HepG2 (cell line): ENCODE measurements around the gene CRYZ. TPM values are rescaled to one million over a fixed set of nuclear protein-coding genes. Genes with fewer than 3 reads are reported as not detected.
A peak's percentile ranks its signal among the peaks of the same experiment; 100 is the strongest.

ENCODE experiments used
- ATAC-seq: fragments of 200-7000 bp; cut with Tn5 transposase; 3 replicates; pipeline ENCODE4 v1.9.1; 2020; ENCODE audit warnings: mild to moderate bottlenecking, moderate library complexity
- BruUV-seq: library from RNA; stranded (reverse); fragments of 400-500 nt; replicated peaks from 2 replicates; lab custom pipeline; 2021; lab: Mats Ljungman, UMichigan
- CTCF ChIA-PET: fragments of 300-600 bp; formaldehyde crosslinking; extraction: SDS; loops from one replicate; lab custom pipeline; 2021; ENCODE audit warnings: low total read pairs, inconsistent platforms, low intra/inter-chr PET ratio; lab: Yijun Ruan, JAX
- POLR2A ChIA-PET: fragments of 350-600 bp; sonication (Branson Sonifier 250); formaldehyde crosslinking; loops from one replicate; lab custom pipeline; 2020; ENCODE audit warnings: antibody characterized with exemption, inconsistent platforms; lab: Yijun Ruan, JAX
- DNase-seq: peaks from one replicate; pipeline ENCODE4 v3.0.0-alpha.2; 2015; ENCODE audit warnings: low spot score
- FAIRE-seq: peaks from 3 replicates; lab custom pipeline; 2011; peaks lifted over from hg19 to GRCh38; lab: Jason Lieb, UNC
- H2AFZ ChIP-seq: one replicate; pipeline ENCODE4 v1.6.1; 2011; ENCODE audit warnings: low read length, inconsistent platforms
- H3K27ac ChIP-seq: fragments of 300-600 bp; 3 replicates; pipeline ENCODE4 v1.8.0; 2011; ENCODE audit warnings: mixed run types, mild to moderate bottlenecking, mixed read lengths, low read length, inconsistent platforms; ENCODE audit not compliant: insufficient read depth; ENCODE audit errors: extremely low read length
- H3K27me3 ChIP-seq, 2 experiments: fragments of 200-600 bp in 1 of 2; 2 replicates in 1 of 2; 3 replicates in 1 of 2; pipeline versions ENCODE4 v1.6.0 to v1.8.0; 2011; ENCODE audit warnings: low read length in 2 of 2, mild to moderate bottlenecking in 2 of 2, moderate library complexity in 2 of 2, inconsistent platforms in 1 of 2; ENCODE audit not compliant: insufficient read depth in 2 of 2, control insufficient read depth in 1 of 2
- H3K36me3 ChIP-seq, 2 experiments: fragments of 200-600 bp in 1 of 2; replicated peaks in 1 of 2; 2 replicates in 1 of 2; 3 replicates in 1 of 2; pipeline versions ENCODE4 v1.5.1 to v1.8.0; 2011; ENCODE audit warnings: low read length in 2 of 2, inconsistent platforms in 1 of 2; ENCODE audit not compliant: insufficient read depth in 2 of 2, control insufficient read depth in 1 of 2
- H3K4me1 ChIP-seq: 2 replicates; pipeline ENCODE4 v1.5.1; 2012; ENCODE audit warnings: low read length, inconsistent platforms; ENCODE audit not compliant: insufficient read depth
- H3K4me2 ChIP-seq: 2 replicates; pipeline ENCODE4 v1.6.0; 2011; ENCODE audit warnings: low read depth, low read length, inconsistent platforms
- H3K4me3 ChIP-seq, 3 experiments: fragments of 200-600 bp in 1 of 3; sonication (generic), shearing (Covaris generic) in 1 of 3; replicated peaks in 1 of 3; 2 replicates each; pipeline ENCODE4 v1.5.1; 2011 to 2016; ENCODE audit warnings: low read length in 3 of 3, inconsistent platforms in 2 of 3, low read depth in 2 of 3, mild to moderate bottlenecking in 2 of 3, control low read depth in 1 of 3, mixed read lengths in 1 of 3; ENCODE audit not compliant: insufficient read depth in 1 of 3
- H3K79me2 ChIP-seq: one replicate; pipeline ENCODE4 v1.6.1; 2011; ENCODE audit warnings: low read length, inconsistent platforms; ENCODE audit not compliant: insufficient read depth
- H3K9ac ChIP-seq: 2 replicates; pipeline ENCODE4 v1.6.0; 2011; ENCODE audit warnings: mild to moderate bottlenecking, low read depth, low read length, inconsistent platforms; ENCODE audit not compliant: insufficient read depth
- H3K9me3 ChIP-seq: 2 replicates; pipeline ENCODE4 v1.5.1; 2012; ENCODE audit warnings: mild to moderate bottlenecking, low read length
- H4K20me1 ChIP-seq: 2 replicates; pipeline ENCODE4 v1.6.0; 2011; ENCODE audit warnings: inconsistent platforms, mild to moderate bottlenecking, low read length, moderate library complexity; ENCODE audit not compliant: insufficient read depth
- FOXP1 ChIP-seq, 2 experiments: fragments of 450-650 bp in 1 of 2; IDR thresholded peaks; 2 replicates each; pipeline ENCODE4 v1.6.1; 2017 to 2018; ENCODE audit warnings: antibody characterized with exemption in 1 of 2
- GZF1 ChIP-seq: sonication (generic); formaldehyde crosslinking; IDR thresholded peaks from 2 replicates; pipeline ENCODE4 v1.5.1; 2020; ENCODE audit warnings: mild to moderate bottlenecking, missing genetic modification reagents
- HNF4A ChIP-seq: sonication (generic); formaldehyde crosslinking; IDR thresholded peaks from 2 replicates; pipeline ENCODE4 v1.4.0; 2020; ENCODE audit warnings: missing genetic modification reagents
- KDM5A ChIP-seq: fragments of 200-600 bp; sonication (generic); IDR thresholded peaks from 2 replicates; pipeline ENCODE4 v1.7.0; 2018; ENCODE audit warnings: antibody characterized with exemption, mild to moderate bottlenecking, low read length, borderline replicate concordance
- MAFK ChIP-seq, 2 experiments: IDR thresholded peaks in 1 of 2; conservative IDR thresholded peaks in 1 of 2; 2 replicates each; pipeline ENCODE4 v1.6.1; 2011; ENCODE audit warnings: improper control_type of control experiment in 2 of 2, low read length in 2 of 2
- MTF1 ChIP-seq: sonication (generic); formaldehyde crosslinking; IDR thresholded peaks from 2 replicates; pipeline ENCODE4 v1.5.0; 2020; ENCODE audit warnings: missing genetic modification reagents
- MXD3 ChIP-seq: IDR thresholded peaks from 2 replicates; pipeline ENCODE4 v1.6.1; 2016; ENCODE audit warnings: mild to moderate bottlenecking, missing biosample characterization, missing genetic modification reagents
- MXI1 ChIP-seq: IDR thresholded peaks from 3 replicates; pipeline ENCODE4 v1.6.1; 2012; ENCODE audit warnings: low read depth, low read length, inconsistent platforms, borderline replicate concordance
- NFATC3 ChIP-seq: sonication (generic); formaldehyde crosslinking; IDR thresholded peaks from 2 replicates; pipeline ENCODE4 v1.5.1; 2020; ENCODE audit warnings: mild to moderate bottlenecking, missing genetic modification reagents
- NFKB2 ChIP-seq: sonication (generic); formaldehyde crosslinking; IDR thresholded peaks from 2 replicates; pipeline ENCODE4 v1.4.0; 2020; ENCODE audit warnings: missing genetic modification reagents, borderline replicate concordance
- SMAD1 ChIP-seq: sonication (generic); formaldehyde crosslinking; IDR thresholded peaks from 2 replicates; pipeline ENCODE4 v1.4.0; 2020; ENCODE audit warnings: missing genetic modification reagents, low read depth, mild to moderate bottlenecking, borderline replicate concordance
- ZFP36 ChIP-seq: fragments of 150-350 bp; IDR thresholded peaks from 2 replicates; pipeline ENCODE4 v1.6.1; 2018; ENCODE audit warnings: borderline replicate concordance, low read length, low read depth; ENCODE audit not compliant: partially characterized antibody
- ZNF205 ChIP-seq: IDR thresholded peaks from 2 replicates; pipeline ENCODE4 v1.6.1; 2018; ENCODE audit warnings: missing biosample characterization, missing genetic modification reagents
- ZNF274 ChIP-seq: sonication (generic); formaldehyde crosslinking; IDR thresholded peaks from 2 replicates; pipeline ENCODE4 v1.5.1; 2020; ENCODE audit warnings: mild to moderate bottlenecking, missing genetic modification reagents
- ZNF350 ChIP-seq: sonication (generic); formaldehyde crosslinking; IDR thresholded peaks from 2 replicates; pipeline ENCODE4 v1.4.0; 2020; ENCODE audit warnings: mild to moderate bottlenecking, low read depth, missing genetic modification reagents, borderline replicate concordance
- ZNF501 ChIP-seq: sonication (generic); formaldehyde crosslinking; IDR thresholded peaks from 2 replicates; pipeline ENCODE4 v1.5.1; 2020; ENCODE audit warnings: mild to moderate bottlenecking, moderate library complexity, missing genetic modification reagents
- ZNF589 ChIP-seq: sonication (generic); formaldehyde crosslinking; conservative IDR thresholded peaks from 2 replicates; pipeline ENCODE4 v1.8.0; 2022; ENCODE audit warnings: mild to moderate bottlenecking, moderate library complexity, missing genetic modification reagents
- ZNF670 ChIP-seq: sonication (generic); formaldehyde crosslinking; IDR thresholded peaks from 2 replicates; pipeline ENCODE4 v1.8.0; 2022; ENCODE audit warnings: mild to moderate bottlenecking, missing genetic modification reagents, borderline replicate concordance
- ZSCAN21 ChIP-seq: sonication (generic); formaldehyde crosslinking; IDR thresholded peaks from 2 replicates; pipeline ENCODE4 v1.8.0; 2022; ENCODE audit warnings: mild to moderate bottlenecking, missing genetic modification reagents, moderate library complexity, borderline replicate concordance
- WGBS: methylation state at CpG from one replicate; pipeline ENCODE4 v1.1.6; 2017; ENCODE audit warnings: low lambda C conversion rate; 5-methylcytosine and 5-hydroxymethylcytosine counted together
- in situ Hi-C: cut with HindIII; loops from 2 replicates; pipeline ENCODE4 v1.10.0; 2017; ENCODE audit warnings: low pct_unique_long_range_greater_than_20kb; ENCODE audit not compliant: extremely low pct_ligation_motif_present
- intact Hi-C: fragments of 100-400 bp; cut with micrococcal nuclease; formaldehyde crosslinking; loops from one replicate; pipeline ENCODE4 v1.10.0; 2022; ENCODE audit not compliant: unreplicated experiment
- polyA plus RNA-seq, 8 experiments: library from polyadenylated mRNA; depleted of rRNA in 3 of 8; stranded (reverse) in 7 of 8; unstranded in 1 of 8; fragments of >200 nt; fragmentation: Illumina TruSeq in 4 of 8; extraction: Trizol in 4 of 8; gene quantifications; 2 replicates each; pipeline versions ENCODE4 v1.2.1 to v1.2.3, GENCODE V29; 2011 to 2016; ENCODE audit warnings: low read depth in 4 of 8, missing spikeins in 1 of 8, mixed read lengths in 1 of 8; ENCODE audit not compliant: insufficient read depth in 1 of 8
- total RNA-seq, 5 experiments: library from RNA; depleted of rRNA; stranded (reverse); fragments of >200 nt; fragmentation: Illumina TruSeq; extraction: Trizol; gene quantifications; 2 replicates each; pipeline ENCODE4 v1.2.3, GENCODE V29; 2016; ENCODE audit warnings: low read depth in 1 of 5
- TF ChIP-seq, protein P1 (sequence below): sonication (generic); formaldehyde crosslinking; conservative IDR thresholded peaks from 2 replicates; pipeline ENCODE4 v1.8.0; 2022; ENCODE audit warnings: missing genetic modification reagents

Gene CRYZ
- total and polyA plus RNA-seq, 2 of the 13 experiments (the other 11 are each of a cell fraction or from before 2014, with no cell fraction given) = 115 to 211 TPM

DNA sequence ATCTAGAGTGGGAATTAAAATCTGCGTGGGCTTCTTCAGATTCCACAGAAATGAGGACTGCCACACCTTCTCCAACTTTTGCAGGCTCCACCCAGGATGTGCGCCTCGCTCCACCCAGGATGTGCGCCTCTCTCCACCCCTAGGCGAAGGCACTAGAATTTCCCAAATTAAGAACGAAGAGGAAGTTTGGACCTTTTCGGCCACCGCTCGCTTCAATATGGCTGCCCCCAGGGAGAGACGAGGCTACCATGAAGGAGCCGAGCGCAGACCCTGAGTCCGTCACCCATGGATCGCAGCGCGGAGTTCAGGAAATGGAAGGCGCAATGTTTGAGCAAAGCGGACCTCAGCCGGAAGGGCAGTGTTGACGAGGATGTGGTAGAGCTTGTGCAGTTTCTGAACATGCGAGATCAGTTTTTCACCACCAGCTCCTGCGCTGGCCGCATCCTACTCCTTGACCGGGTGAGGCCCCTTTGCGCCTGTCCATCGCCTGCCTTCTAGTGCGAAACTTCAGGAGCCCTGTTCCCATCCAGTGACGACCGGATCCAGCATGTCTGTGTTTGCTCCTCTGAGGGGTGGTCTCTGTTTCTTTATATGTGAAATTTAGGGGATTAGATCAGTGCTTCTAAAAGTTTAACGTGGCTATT lies at the start of gene CRYZ, which contains the start of gene TYW3 (continued):
- TF ChIP-seq MTF1 (CRISPR knock-in tag) (peak; percentile 90; the same call in 1 of the 2 replicates), MXD3 (CRISPR knock-in tag) (peak; percentile 78), ZNF205 (CRISPR knock-in tag) (peak; percentile 80; the same call in 1 of the 2 replicates), SMAD1 (CRISPR knock-in tag) (peak; percentile 77; the same call in 1 of the 2 replicates), NFATC3 (CRISPR knock-in tag) (no peak), ZNF350 (CRISPR knock-in tag) (peak; percentile 94; the same call in 1 of the 2 replicates), MXI1 (peak; percentile 72; the same call in 1 of the 3 replicates), ZNF501 (CRISPR knock-in tag) (peak; percentile 85), ZSCAN21 (CRISPR knock-in tag) (peak; percentile 75), NFKB2 (peak; percentile 91; the same call in 1 of the 2 replicates)
- TF ChIP-seq, protein P1, sequence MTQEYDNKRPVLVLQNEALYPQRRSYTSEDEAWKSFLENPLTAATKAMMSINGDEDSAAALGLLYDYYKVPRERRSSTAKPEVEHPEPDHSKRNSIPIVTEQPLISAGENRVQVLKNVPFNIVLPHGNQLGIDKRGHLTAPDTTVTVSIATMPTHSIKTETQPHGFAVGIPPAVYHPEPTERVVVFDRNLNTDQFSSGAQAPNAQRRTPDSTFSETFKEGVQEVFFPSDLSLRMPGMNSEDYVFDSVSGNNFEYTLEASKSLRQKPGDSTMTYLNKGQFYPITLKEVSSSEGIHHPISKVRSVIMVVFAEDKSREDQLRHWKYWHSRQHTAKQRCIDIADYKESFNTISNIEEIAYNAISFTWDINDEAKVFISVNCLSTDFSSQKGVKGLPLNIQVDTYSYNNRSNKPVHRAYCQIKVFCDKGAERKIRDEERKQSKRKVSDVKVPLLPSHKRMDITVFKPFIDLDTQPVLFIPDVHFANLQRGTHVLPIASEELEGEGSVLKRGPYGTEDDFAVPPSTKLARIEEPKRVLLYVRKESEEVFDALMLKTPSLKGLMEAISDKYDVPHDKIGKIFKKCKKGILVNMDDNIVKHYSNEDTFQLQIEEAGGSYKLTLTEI = no peak

GRCh38 chr1:74780594-74780993 lies 47.7 kb upstream of the CRYZ start:
- ATAC-seq (peak; percentile 72), DNase-seq (peak; percentile 6), FAIRE-seq (no peak)
- Histone ChIP-seq H3K27ac (no peak overlapping the region), H4K20me1 (no peaks in the 10 kb centered on the region), H3K36me3 (no peaks in the 10 kb centered on the region), H3K27me3 (no peaks in the 10 kb centered on the region), H3K79me2 (no peaks in the 10 kb centered on the region), H3K4me1 (peaks cover 8% of the 10 kb centered on the region; the same call in 1 of the 2 replicates), H3K4me3 (no peak overlapping the region), H3K9me3 (no peaks in the 10 kb centered on the region), H3K4me2 (no peak overlapping the region), H3K9ac (no peak overlapping the region), H2AFZ (no peak overlapping the region)
- intact Hi-C loops = no loop called here
- in situ Hi-C loops = no loop called here
- no TSS peak for BruUV-seq
- CTCF ChIA-PET = no interaction called here
- WGBS = 0% methylated on average over 2 of the region's 2 CpGs
- POLR2A ChIA-PET = no interaction called here
- no peak for TF ChIP-seq GZF1 (CRISPR knock-in tag)
- no peak for TF ChIP-seq KDM5A
- peak; percentile 27; the same call in 1 of the 2 replicates for TF ChIP-seq HNF4A
- TF ChIP-seq ZNF274 (CRISPR knock-in tag) = no peak
- no peak for TF ChIP-seq ZNF670 (CRISPR knock-in tag)
- TF ChIP-seq ZNF589 = no peak
- TF ChIP-seq MAFK (conservative IDR thresholded peaks at IDR 0.05 in 1 of 2, IDR thresholded peaks at IDR 0.05 in 1 of 2; ENCODE audit: low read length in 2 of 2) = peak in 1 of 2 experiments; percentile 33; a peak in 1 of 4 replicates
- TF ChIP-seq FOXP1 (IDR thresholded peaks at IDR 0.05) = no peak
- no peak for TF ChIP-seq FOXP1 (CRISPR knock-in tag; IDR thresholded peaks at IDR 0.05)
- TF ChIP-seq ZFP36 = no peak
